Colonic mucosa (tissue), 4 donors: ENCODE results near the gene CHAMP1. TPM values are rescaled to one million over a fixed set of nuclear protein-coding genes. Genes with fewer than 3 reads are reported as not detected.

ENCODE experiments used
- DNase-seq: peaks from one replicate; pipeline ENCODE4 v3.0.0-alpha.2; 2020
- H3K27ac ChIP-seq: fragments of 200-600 bp; one replicate; pipeline ENCODE4 v1.8.0; 2021
- H3K27me3 ChIP-seq: fragments of 200-600 bp; one replicate; pipeline ENCODE4 v1.8.0; 2021
- H3K36me3 ChIP-seq: fragments of 200-600 bp; one replicate; pipeline ENCODE4 v1.8.0; 2021
- H3K4me1 ChIP-seq: fragments of 200-600 bp; one replicate; pipeline ENCODE4 v1.8.0; 2021; ENCODE audit warnings: mild to moderate bottlenecking
- H3K4me3 ChIP-seq: fragments of 200-600 bp; one replicate; pipeline ENCODE4 v1.8.0; 2021
- H3K9ac ChIP-seq, 2 donors: one replicate each; pipeline ENCODE4 v1.7.0; 2013; ENCODE audit warnings: control low read depth in 2 of 2, low read depth in 2 of 2, low read length in 2 of 2
- H3K9me3 ChIP-seq: fragments of 200-600 bp; one replicate; pipeline ENCODE4 v1.8.0; 2021
- CTCF ChIP-seq: fragments of 200-600 bp; IDR thresholded peaks from one replicate; pipeline ENCODE4 v1.8.0; 2022; ENCODE audit warnings: antibody characterized with exemption, mild to moderate bottlenecking
- intact Hi-C: fragments of 100-400 bp; cut with DNase I; formaldehyde crosslinking; loops from one replicate; pipeline ENCODE4 v1.14.1; 2022
- total RNA-seq, 2 donors: library from RNA; stranded (reverse); fragmentation: NEBNext Ultra II Directional in 1 of 2; extraction: Animal tissue kit (Norgen Biotek cat#: 25700) in 1 of 2; gene quantifications; one replicate each; pipeline ENCODE4 v1.2.1, GENCODE V29; 2021
- donor health status: healthy.
- donor health status: DM: no; HTN: no; CAD: no.
- donor health status: DM: no; HTN: no; CAD: no.

The CHAMP1 gene
- total RNA-seq, 2 donors from 2014 or later = 13.1 to 19.2 TPM

DNA sequence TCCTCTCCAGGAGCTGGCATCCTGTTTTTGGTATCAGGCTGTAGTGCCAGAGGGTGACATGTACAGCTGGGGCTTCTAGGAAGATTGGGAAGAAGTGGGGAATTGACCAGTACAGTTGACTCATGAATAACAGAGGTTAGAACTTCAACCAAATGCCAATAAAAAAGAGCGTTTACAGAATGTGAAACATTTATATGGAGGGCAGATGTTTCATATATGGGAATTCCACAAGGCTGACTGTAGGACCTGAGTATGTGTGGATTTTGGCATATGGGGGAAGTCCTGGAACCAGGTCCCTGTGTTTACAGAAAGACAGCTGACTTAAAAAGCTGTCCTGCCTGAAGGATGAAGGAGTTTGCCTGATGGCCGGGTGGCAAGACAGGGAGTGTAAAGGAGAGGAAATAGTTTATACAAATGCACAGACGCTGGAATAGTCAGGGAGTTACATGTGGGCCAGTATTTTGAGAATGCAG, 5.2 kb downstream of the CHAMP1 start:
- no peak overlapping the region for H3K27ac ChIP-seq
- no peak for TF ChIP-seq CTCF
- H3K9ac ChIP-seq = no peak overlapping the region
- H3K4me1 ChIP-seq = no peaks in the 10 kb centered on the region
- no peak for DNase-seq
- no peaks in the 10 kb centered on the region for H3K9me3 ChIP-seq
- H3K4me3 ChIP-seq = no peak overlapping the region
- H3K27me3 ChIP-seq = no peaks in the 10 kb centered on the region
- peaks cover 6% of the 10 kb centered on the region for H3K36me3 ChIP-seq
- intact Hi-C loops = no loop called here

- no peak overlapping the region for H3K4me3 ChIP-seq
- no peak for DNase-seq
- H3K27ac ChIP-seq = no peak overlapping the region
- no peaks in the 10 kb centered on the region for H3K27me3 ChIP-seq
- intact Hi-C loops = no loop called here
- no peaks in the 10 kb centered on the region for H3K9me3 ChIP-seq
- H3K36me3 ChIP-seq = peaks cover 6% of the 10 kb centered on the region
- no peak overlapping the region for H3K9ac ChIP-seq
- TF ChIP-seq CTCF = no peak
- no peaks in the 10 kb centered on the region for H3K4me1 ChIP-seq
These were observed 5.8 kb downstream of the CHAMP1 start for GRCh38 chr13:114320065-114320464.

DNA sequence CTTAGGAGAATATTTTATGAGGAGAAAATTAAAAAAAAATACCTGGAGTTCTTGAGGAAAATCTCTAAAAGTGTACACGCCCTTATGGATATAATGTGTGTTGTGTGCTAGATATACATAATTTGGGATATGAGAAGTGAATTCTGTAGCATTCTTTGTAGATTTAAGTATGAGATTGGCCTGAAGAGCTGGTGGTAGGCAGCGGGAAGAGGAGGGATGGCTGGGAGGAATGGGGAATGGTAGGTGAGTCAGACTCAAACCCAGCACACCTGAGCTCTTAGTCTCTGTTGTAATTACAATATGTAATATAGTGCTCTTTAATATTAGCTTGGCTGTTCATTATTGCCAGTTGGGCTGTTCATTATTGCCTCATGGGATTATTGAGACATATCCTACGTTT, 7.0 kb downstream of the CHAMP1 start:
- Histone ChIP-seq H3K9me3 (no peaks in the 10 kb centered on the region), H3K27me3 (no peaks in the 10 kb centered on the region), H3K4me3 (no peak overlapping the region), H3K4me1 (no peaks in the 10 kb centered on the region), H3K9ac (no peak overlapping the region), H3K36me3 (peaks cover 6% of the 10 kb centered on the region), H3K27ac (no peak overlapping the region)
- intact Hi-C loops = no loop called here
- no peak for DNase-seq
- no peak for TF ChIP-seq CTCF

DNA sequence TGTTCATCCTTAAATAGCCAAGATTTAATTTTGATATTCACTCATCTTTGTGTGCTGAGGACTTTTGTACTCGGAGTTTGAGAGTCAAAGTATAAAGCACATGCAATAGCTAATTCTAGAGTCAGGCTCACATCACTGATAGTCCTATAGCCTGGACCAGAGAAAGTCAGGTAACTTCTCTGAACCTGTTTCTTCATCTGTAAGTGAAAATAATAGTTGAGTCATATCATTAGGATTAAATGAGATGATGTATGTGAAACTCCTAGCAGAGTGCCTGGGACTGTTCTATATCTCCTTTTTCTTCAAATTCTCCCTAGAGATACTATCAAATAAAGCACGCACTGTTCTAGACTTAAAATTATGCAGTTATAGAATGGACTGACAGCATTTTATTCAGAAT, 9.0 kb downstream of the CHAMP1 start:
- H3K27me3 ChIP-seq = no peaks in the 10 kb centered on the region
- no peak overlapping the region for H3K9ac ChIP-seq
- no peaks in the 10 kb centered on the region for H3K9me3 ChIP-seq
- peaks cover 6% of the 10 kb centered on the region for H3K36me3 ChIP-seq
- TF ChIP-seq CTCF = no peak
- intact Hi-C loops = no loop called here
- no peak for DNase-seq
- no peak overlapping the region for H3K27ac ChIP-seq
- no peaks in the 10 kb centered on the region for H3K4me1 ChIP-seq
- no peak overlapping the region for H3K4me3 ChIP-seq

DNA sequence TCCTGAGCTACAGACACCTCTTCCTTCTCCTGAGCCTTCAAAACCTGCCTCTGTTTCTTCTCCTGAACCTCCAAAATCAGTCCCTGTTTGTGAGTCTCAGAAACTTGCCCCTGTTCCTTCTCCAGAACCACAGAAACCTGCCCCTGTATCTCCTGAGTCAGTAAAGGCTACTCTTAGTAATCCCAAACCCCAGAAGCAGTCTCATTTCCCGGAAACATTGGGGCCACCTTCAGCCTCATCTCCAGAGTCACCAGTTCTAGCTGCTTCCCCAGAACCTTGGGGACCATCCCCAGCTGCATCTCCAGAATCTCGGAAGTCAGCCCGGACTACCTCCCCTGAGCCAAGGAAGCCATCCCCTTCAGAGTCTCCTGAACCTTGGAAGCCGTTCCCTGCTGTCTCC, 10.0 kb downstream of the CHAMP1 start:
- intact Hi-C loops = no loop called here
- no peak overlapping the region for H3K4me3 ChIP-seq
- H3K27me3 ChIP-seq = no peaks in the 10 kb centered on the region
- peaks cover 6% of the 10 kb centered on the region for H3K36me3 ChIP-seq
- peaks cover 3% of the 10 kb centered on the region for H3K4me1 ChIP-seq
- no peak for TF ChIP-seq CTCF
- no peak for DNase-seq
- H3K9me3 ChIP-seq = no peaks in the 10 kb centered on the region
- H3K9ac ChIP-seq = no peak overlapping the region
- no peak overlapping the region for H3K27ac ChIP-seq

DNA sequence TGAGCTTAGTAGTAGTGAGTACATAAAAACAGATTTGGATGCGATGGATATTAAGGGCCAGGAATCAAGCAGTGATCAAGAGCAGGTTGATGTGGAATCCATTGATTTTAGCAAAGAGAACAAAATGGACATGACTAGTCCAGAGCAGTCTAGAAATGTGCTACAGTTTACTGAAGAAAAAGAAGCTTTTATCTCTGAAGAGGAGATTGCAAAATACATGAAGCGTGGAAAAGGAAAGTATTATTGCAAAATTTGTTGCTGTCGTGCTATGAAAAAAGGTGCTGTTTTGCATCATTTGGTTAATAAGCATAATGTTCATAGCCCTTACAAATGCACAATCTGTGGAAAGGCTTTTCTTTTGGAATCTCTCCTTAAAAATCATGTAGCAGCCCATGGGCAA, 11.4 kb downstream of the CHAMP1 start:
- Histone ChIP-seq H3K4me3 (no peak overlapping the region), H3K9me3 (no peaks in the 10 kb centered on the region), H3K9ac (no peak overlapping the region), H3K36me3 (peaks cover 6% of the 10 kb centered on the region), H3K27me3 (no peaks in the 10 kb centered on the region), H3K4me1 (peaks cover 3% of the 10 kb centered on the region), H3K27ac (no peak overlapping the region)
- intact Hi-C loops = no loop called here
- no peak for DNase-seq
- TF ChIP-seq CTCF = no peak
